GM06990 (cell line): Measurements from ENCODE around the gene HIPK3.
A peak's percentile ranks its signal among the peaks of the same experiment; 100 is the strongest.

Experiments used
- DNase-seq: peaks from one replicate; pipeline ENCODE4 v3.0.0-alpha.2; 2011; ENCODE audit not compliant: insufficient read length; ENCODE audit errors: extremely low read depth
- H3K27me3 ChIP-seq: replicated peaks from 2 replicates; pipeline ENCODE4 v1.6.0; 2011; ENCODE audit warnings: low read length; ENCODE audit not compliant: control insufficient read depth, insufficient read depth
- H3K36me3 ChIP-seq: 2 replicates; pipeline ENCODE4 v1.5.1; 2011; ENCODE audit warnings: low read length; ENCODE audit not compliant: control insufficient read depth, insufficient read depth
- H3K4me3 ChIP-seq: replicated peaks from 2 replicates; pipeline ENCODE4 v1.5.1; 2011; ENCODE audit warnings: low read depth, mild to moderate bottlenecking, control low read depth, low read length
- CTCF ChIP-seq: IDR thresholded peaks from 2 replicates; pipeline ENCODE4 v1.5.1; 2011; ENCODE audit warnings: low read length, control low read depth, mild to moderate bottlenecking, inconsistent platforms; ENCODE audit not compliant: insufficient read depth, poor library complexity, severe bottlenecking

HIPK3 gene

GRCh38 chr11:33291004-33291777 lies 34.0 kb downstream of the HIPK3 start:
- DNase-seq = peak; percentile 20
- no peak for TF ChIP-seq CTCF
- Histone ChIP-seq H3K4me3 (peak overlapping the region; percentile 34), H3K36me3 (peaks cover 3% of the 10 kb centered on the region), H3K27me3 (no peaks in the 10 kb centered on the region)

GRCh38 chr11:33292311-33292710 lies 35.1 kb downstream of the HIPK3 start:
- no peak for TF ChIP-seq CTCF
- DNase-seq = no peak
- Histone ChIP-seq H3K4me3 (no peak overlapping the region), H3K36me3 (no peaks in the 10 kb centered on the region; the same call in 1 of the 2 replicates), H3K27me3 (no peaks in the 10 kb centered on the region)

- no peak for TF ChIP-seq CTCF
- Histone ChIP-seq H3K4me3 (no peak overlapping the region), H3K27me3 (no peaks in the 10 kb centered on the region), H3K36me3 (peaks cover 1% of the 10 kb centered on the region)
- DNase-seq = no peak
Measured at GRCh38 chr11:33294224-33294623, 37.0 kb downstream of the HIPK3 start.

- H3K4me3 ChIP-seq = no peak overlapping the region
- no peaks in the 10 kb centered on the region for H3K27me3 ChIP-seq
- peaks cover 1% of the 10 kb centered on the region for H3K36me3 ChIP-seq
- no peak for DNase-seq
- no peak for TF ChIP-seq CTCF
Measured at GRCh38 chr11:33294797-33295196, 37.6 kb downstream of the HIPK3 start.

- Histone ChIP-seq H3K36me3 (peaks cover 1% of the 10 kb centered on the region), H3K27me3 (no peaks in the 10 kb centered on the region), H3K4me3 (no peak overlapping the region)
- DNase-seq = no peak
- TF ChIP-seq CTCF = no peak
Measured at GRCh38 chr11:33296695-33297094, 39.5 kb downstream of the HIPK3 start.
